ENCODE results near the gene INTS13.

INTS13 gene

GRCh38 chr12:26938701-26939062 is 901 bp upstream of the INTS13 start:
- DNase-seq = no peak
- no peaks in the 10 kb centered on the region for H3K36me3 ChIP-seq
- H3K4me3 ChIP-seq (ENCODE audit: low read depth, low read length) = peak overlapping the region; percentile 97
- H3K27me3 ChIP-seq = no peaks in the 10 kb centered on the region
- H3K9me3 ChIP-seq = no peaks in the 10 kb centered on the region
- no peak for TF ChIP-seq CTCF (IDR thresholded peaks at IDR 0.05; ENCODE audit: low read depth, low read length)
- no peaks in the 10 kb centered on the region; the same call in 1 of the 2 replicates for H3K4me1 ChIP-seq

GRCh38 chr12:26937443-26937862 is 328 bp downstream of the INTS13 start:
- TF ChIP-seq CTCF (IDR thresholded peaks at IDR 0.05; ENCODE audit: low read depth, low read length) = no peak
- no peaks in the 10 kb centered on the region for H3K9me3 ChIP-seq
- DNase-seq = no peak
- no peaks in the 10 kb centered on the region for H3K27me3 ChIP-seq
- peak overlapping the region; percentile 97 for H3K4me3 ChIP-seq (ENCODE audit: low read depth, low read length)
- no peaks in the 10 kb centered on the region; the same call in 1 of the 2 replicates for H3K4me1 ChIP-seq
- H3K36me3 ChIP-seq = no peaks in the 10 kb centered on the region

GRCh38 chr12:26936559-26937442 is 980 bp downstream of the INTS13 start:
- no peak for TF ChIP-seq CTCF (IDR thresholded peaks at IDR 0.05; ENCODE audit: low read depth, low read length)
- Histone ChIP-seq H3K4me1 (no peaks in the 10 kb centered on the region; the same call in 1 of the 2 replicates), H3K27me3 (no peaks in the 10 kb centered on the region), H3K4me3 (ENCODE audit: low read depth, low read length) (peak overlapping the region; percentile 97), H3K36me3 (no peaks in the 10 kb centered on the region), H3K9me3 (no peaks in the 10 kb centered on the region)
- no peak for DNase-seq

- Histone ChIP-seq H3K9me3 (no peaks in the 10 kb centered on the region), H3K4me1 (no peaks in the 10 kb centered on the region; the same call in 1 of the 2 replicates), H3K27me3 (no peaks in the 10 kb centered on the region), H3K4me3 (ENCODE audit: low read depth, low read length) (no peak overlapping the region; the same call in 1 of the 2 replicates), H3K36me3 (peaks cover 4% of the 10 kb centered on the region; the same call in 1 of the 2 replicates)
- TF ChIP-seq CTCF (IDR thresholded peaks at IDR 0.05; ENCODE audit: low read depth, low read length) = no peak
- DNase-seq = no peak
Measured at GRCh38 chr12:26935636-26936378, 2.0 kb downstream of the INTS13 start.

GRCh38 chr12:26929590-26929989 is 8.2 kb downstream of the INTS13 start:
- no peak for DNase-seq
- Histone ChIP-seq H3K9me3 (no peaks in the 10 kb centered on the region), H3K36me3 (peaks cover 32% of the 10 kb centered on the region), H3K27me3 (no peaks in the 10 kb centered on the region), H3K4me3 (ENCODE audit: low read depth, low read length) (no peak overlapping the region), H3K4me1 (no peaks in the 10 kb centered on the region)
- no peak for TF ChIP-seq CTCF (IDR thresholded peaks at IDR 0.05; ENCODE audit: low read depth, low read length)
